ENCODE data around the gene CNTNAP2.
"Not testable (repeated sequence)": the region's sequence is repeated elsewhere in the genome, so short reads cannot be mapped to it uniquely, and the experiment has no call there.

CNTNAP2 gene

DNA sequence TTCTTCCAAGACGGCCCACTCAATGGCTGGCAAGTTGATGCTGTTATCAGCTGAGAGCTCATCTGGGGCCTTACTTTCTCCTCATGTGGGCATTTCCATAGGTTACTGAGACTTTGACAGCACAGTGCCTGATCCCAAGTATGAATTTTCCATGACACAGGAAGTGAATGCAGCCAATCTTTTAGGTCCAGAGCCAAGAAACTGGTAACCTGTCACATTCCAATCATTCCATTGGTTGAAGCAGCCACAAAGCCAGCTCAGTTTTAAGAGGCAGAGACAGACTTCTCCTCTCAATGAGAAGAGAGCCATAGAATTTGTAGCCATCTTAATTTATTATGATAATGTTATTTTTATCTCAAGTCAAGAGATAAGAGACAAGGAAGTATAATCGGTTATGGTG is 775.5 kb downstream of the CNTNAP2 start:
- DNase-seq: no peak
- TF ChIP-seq GATA1 (IDR thresholded peaks at IDR 0.05; ENCODE audit: low read depth, low read length): no peak
- no peak for TF ChIP-seq POLR2A (IDR thresholded peaks at IDR 0.05; ENCODE audit: low read length)

DNA sequence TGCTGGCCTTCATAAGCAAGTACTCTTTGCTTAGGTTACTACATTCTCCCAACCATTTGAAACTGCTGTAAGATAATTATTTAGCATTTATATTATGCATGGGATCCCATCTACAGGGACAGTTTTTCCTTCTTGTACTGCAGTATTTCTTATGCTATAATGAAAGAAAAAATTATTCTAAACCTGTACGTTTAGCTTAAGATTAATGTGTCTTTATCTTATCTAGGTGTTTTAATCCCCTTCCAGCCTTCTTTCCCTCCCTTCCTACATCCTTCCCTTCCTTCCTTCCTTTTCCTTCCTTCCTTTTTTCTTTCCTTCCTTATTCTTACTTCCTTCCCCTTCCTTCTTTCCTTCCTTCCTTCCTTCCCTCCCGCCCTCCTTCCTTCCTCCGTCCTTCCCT is 778.3 kb downstream of the CNTNAP2 start:
- no peak for DNase-seq

DNA sequence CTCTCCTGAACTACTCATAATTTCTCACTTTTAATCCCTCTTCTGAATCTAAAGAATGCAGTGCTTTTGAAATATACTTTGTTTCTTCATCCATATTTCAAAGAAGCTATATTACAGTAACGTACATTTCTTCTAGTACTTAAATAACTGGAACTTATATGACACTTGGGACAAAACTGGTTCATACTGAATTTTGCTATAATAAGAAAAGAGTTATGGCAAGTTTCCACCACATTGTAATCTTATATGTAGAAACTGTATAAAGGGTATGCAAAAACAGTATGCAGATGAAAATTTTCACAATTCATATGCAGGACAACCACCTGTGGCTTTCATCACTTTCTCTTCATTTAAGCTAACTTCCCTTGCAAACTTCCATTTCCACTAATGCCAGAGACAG is 785.7 kb downstream of the CNTNAP2 start:
- DNase-seq: no peak
- TF ChIP-seq POLR2A (IDR thresholded peaks at IDR 0.05; ENCODE audit: low read length) (no peak), GATA1 (IDR thresholded peaks at IDR 0.05; ENCODE audit: low read depth, low read length) (no peak)

More for the DNA sequence above, 778.3 kb downstream of the CNTNAP2 start:
- TF ChIP-seq POLR2A (IDR thresholded peaks at IDR 0.05; ENCODE audit: low read length): no peak
- TF ChIP-seq GATA1 (IDR thresholded peaks at IDR 0.05; ENCODE audit: low read depth, low read length): no peak

- no peak for TF ChIP-seq POLR2A (IDR thresholded peaks at IDR 0.05; ENCODE audit: low read length)
- TF ChIP-seq GATA1 (IDR thresholded peaks at IDR 0.05; ENCODE audit: low read depth, low read length): no peak
- no peak for DNase-seq
Measured at GRCh38 chr7:146902728-146903127, 786.1 kb downstream of the CNTNAP2 start.

GRCh38 chr7:146905746-146906145 is 789.1 kb downstream of the CNTNAP2 start:
- not testable (repeated sequence) for DNase-seq

DNA sequence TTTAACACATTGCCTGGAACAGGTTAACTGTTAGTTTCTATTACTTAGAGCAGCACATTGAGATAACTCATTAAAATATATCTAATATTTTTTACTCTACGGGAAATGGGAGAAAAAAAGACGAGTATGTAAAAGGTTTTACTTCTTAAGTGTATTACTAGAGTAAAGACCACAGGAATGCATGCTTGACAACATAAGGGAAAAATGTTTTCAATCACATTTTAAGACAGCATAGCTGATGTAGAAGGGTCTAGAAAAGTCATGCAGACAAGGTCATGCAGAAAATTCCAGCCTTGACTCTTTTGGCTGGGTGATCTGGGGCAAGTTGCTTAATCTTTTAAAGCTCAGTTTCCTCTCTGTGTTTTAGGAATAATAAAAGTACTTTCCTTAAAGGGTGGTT is 806.2 kb downstream of the CNTNAP2 start:
- TF ChIP-seq POLR2A (IDR thresholded peaks at IDR 0.05; ENCODE audit: low read length) (no peak), GATA1 (IDR thresholded peaks at IDR 0.05; ENCODE audit: low read depth, low read length) (no peak)
- no peak for DNase-seq

- TF ChIP-seq GATA1 (IDR thresholded peaks at IDR 0.05; ENCODE audit: low read depth, low read length) (no peak), POLR2A (IDR thresholded peaks at IDR 0.05; ENCODE audit: low read length) (no peak)
- no peak for DNase-seq
Measured at GRCh38 chr7:146926841-146927240, 810.2 kb downstream of the CNTNAP2 start.

GRCh38 chr7:146937836-146938235 is 821.2 kb downstream of the CNTNAP2 start:
- no peak for DNase-seq
- no peak for TF ChIP-seq GATA1 (IDR thresholded peaks at IDR 0.05; ENCODE audit: low read depth, low read length)
- TF ChIP-seq POLR2A (IDR thresholded peaks at IDR 0.05; ENCODE audit: low read length): no peak

DNA sequence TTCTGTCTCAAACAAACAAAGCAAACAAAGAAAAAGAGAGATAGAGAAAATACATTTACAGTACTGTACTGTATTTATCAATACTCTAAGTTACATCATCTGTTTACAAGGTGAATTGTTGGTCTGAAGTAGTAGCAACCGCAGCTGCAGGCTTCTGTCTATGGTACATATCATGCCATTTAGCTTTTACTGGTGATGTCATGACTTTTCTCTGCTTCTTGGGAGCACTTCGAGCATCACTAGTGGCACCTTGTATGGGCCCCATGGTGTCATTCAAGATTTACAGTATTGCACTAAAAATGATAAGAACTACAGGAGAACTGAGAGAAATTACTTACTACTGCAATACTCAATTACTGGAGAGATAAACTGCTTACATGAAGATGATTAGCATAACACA is 826.9 kb downstream of the CNTNAP2 start:
- no peak for DNase-seq
- TF ChIP-seq POLR2A (IDR thresholded peaks at IDR 0.05; ENCODE audit: low read length) (no peak), GATA1 (IDR thresholded peaks at IDR 0.05; ENCODE audit: low read depth, low read length) (no peak)

DNA sequence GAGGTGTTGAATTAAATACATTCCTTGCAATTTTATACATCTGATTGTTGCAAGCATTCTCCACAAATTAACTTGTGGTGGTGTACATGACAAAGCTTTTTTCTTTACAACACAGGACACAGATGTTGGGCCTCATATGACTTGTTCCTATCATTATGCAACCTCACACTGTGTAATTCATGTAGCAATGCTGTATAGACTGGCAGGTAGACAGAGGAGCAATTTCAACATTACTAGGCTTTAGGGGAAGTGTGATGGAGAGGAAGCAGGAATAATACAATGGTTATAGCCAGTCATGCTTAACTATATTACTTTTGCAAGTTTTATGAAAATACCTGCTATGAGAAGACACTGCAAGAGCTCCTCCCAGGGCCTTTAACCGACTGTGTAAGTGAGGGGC is 832.1 kb downstream of the CNTNAP2 start:
- TF ChIP-seq POLR2A (IDR thresholded peaks at IDR 0.05; ENCODE audit: low read length): no peak
- no peak for TF ChIP-seq GATA1 (IDR thresholded peaks at IDR 0.05; ENCODE audit: low read depth, low read length)
- no peak for DNase-seq

DNA sequence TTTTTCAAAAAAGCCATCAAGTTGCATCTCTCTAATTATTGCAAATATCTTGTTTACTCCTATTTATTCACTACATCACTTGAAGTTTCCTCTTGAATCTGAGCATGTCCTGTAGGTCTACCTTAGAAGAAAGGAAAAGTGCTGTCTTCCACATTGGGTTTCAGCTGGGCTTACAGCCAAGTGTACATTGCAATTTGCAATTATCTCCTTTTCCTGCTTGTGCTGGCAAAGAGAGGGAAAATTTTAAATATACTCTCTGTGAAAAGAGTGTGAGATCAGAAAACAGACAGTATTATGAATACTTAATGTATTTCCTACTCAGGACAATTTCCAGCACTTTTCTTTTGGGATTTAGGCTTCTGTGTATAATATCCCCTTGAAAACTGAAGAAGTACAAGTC is 839.7 kb downstream of the CNTNAP2 start:
- DNase-seq: no peak
- TF ChIP-seq GATA1 (IDR thresholded peaks at IDR 0.05; ENCODE audit: low read depth, low read length) (no peak), POLR2A (IDR thresholded peaks at IDR 0.05; ENCODE audit: low read length) (no peak)

- no peak for DNase-seq
- TF ChIP-seq POLR2A (IDR thresholded peaks at IDR 0.05; ENCODE audit: low read length): no peak
- no peak for TF ChIP-seq GATA1 (IDR thresholded peaks at IDR 0.05; ENCODE audit: low read depth, low read length)
Measured at GRCh38 chr7:146956853-146957252, 840.3 kb downstream of the CNTNAP2 start.

- no peak for TF ChIP-seq GATA1 (IDR thresholded peaks at IDR 0.05; ENCODE audit: low read depth, low read length)
- no peak for TF ChIP-seq POLR2A (IDR thresholded peaks at IDR 0.05; ENCODE audit: low read length)
Measured at GRCh38 chr7:146960773-146961391, 844.3 kb downstream of the CNTNAP2 start.

GRCh38 chr7:146961617-146962016 is 845.0 kb downstream of the CNTNAP2 start:
- DNase-seq: no peak
- TF ChIP-seq POLR2A (IDR thresholded peaks at IDR 0.05; ENCODE audit: low read length) (no peak), GATA1 (IDR thresholded peaks at IDR 0.05; ENCODE audit: low read depth, low read length) (no peak)

More at GRCh38 chr7:146960773-146961391, 844.3 kb downstream of the CNTNAP2 start:
- no peak for DNase-seq

- TF ChIP-seq POLR2A (IDR thresholded peaks at IDR 0.05; ENCODE audit: low read length): no peak
- TF ChIP-seq GATA1 (IDR thresholded peaks at IDR 0.05; ENCODE audit: low read depth, low read length): no peak
- no peak for DNase-seq
Measured at GRCh38 chr7:146966274-146966673, 849.7 kb downstream of the CNTNAP2 start.

GRCh38 chr7:146982482-146982881 is 865.9 kb downstream of the CNTNAP2 start:
- TF ChIP-seq GATA1 (IDR thresholded peaks at IDR 0.05; ENCODE audit: low read depth, low read length) (no peak), POLR2A (IDR thresholded peaks at IDR 0.05; ENCODE audit: low read length) (no peak)
- DNase-seq: no peak
